ENCODE data around the gene ZNF778. TPM values are rescaled to one million over a fixed set of nuclear protein-coding genes. Genes with fewer than 3 reads are reported as not detected.

The ZNF778 gene
- polyA plus RNA-seq, 4 donors = 4.6 to 6.3 (median 6.1) TPM

DNA sequence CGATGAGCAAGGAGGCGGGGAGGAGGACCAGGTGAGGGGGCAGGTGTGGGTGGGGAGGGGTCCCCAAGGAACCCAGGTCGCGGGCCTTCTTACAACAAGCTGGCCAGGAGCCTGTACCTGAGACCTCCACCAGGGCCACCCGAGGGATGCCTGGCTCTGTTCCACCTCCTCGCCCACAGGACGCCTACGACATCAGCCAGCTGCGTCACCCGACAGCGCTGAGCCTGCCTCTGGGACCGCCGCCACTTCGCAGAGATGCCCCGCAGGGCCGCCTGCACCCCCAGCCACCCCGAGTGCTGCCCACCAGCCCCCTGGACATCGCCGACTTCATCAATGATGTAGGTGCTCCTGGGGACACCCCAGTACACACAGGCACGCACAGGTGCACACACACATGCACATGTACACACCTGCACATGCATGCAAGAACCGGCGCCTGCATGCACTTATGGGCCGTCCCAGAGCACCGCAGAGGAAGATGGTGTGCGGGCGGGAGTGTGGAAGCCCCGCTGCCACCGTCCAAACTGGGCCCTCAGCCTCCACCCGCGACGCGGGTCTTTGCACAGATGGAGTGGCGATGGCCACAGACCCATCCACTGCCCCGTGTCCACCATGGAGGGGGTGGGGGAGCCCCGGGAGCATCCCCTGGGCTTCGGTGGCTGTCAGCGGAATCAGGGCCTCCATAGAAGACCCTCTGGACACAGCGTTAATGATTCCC lies 23.8 kb upstream of the ZNF778 start:
- no peak for DNase-seq (ENCODE audit: low read depth in 4 of 4, low spot score in 2 of 4)

DNA sequence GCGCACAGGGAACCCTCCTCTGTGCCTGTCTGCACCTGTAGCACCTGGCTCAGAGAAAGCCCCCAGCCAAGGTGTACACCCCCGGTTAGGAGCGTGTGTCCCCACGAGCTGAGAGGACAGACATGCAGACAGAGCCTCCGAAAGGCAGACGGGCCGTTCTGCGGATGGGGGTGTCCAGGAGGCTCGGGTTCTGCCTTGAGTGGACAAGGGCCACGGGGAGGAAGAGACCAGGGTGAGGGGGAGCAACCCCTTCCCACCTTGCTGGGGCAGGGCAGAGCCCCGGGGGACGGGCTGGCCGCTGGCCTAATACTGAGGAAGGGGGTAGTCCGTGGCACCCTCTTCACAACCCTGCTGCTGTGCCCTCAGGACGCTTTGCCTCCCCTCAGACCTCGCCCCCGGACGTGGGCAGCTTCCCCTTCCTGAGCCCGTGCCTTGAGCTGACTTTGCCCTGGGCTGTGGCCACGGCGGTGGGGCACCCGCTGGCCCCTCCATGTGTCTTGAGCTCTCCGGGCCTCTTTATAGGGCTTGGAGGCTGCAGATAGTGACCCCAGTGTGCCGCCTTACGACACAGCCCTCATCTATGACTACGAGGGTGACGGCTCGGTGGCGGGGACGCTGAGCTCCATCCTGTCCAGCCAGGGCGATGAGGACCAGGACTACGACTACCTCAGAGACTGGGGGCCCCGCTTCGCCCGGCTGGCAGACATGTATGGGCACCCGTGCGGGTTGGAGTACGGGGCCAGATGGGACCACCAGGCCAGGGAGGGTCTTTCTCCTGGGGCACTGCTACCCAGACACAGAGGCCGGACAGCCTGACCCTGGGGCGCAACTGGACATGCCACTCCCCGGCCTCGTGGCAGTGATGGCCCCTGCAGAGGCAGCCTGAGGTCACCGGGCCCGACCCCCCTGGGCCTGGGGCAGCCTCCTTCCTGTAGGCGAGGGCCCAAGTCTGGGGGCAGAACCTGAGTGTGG lies 22.9 kb upstream of the ZNF778 start:
- DNase-seq (ENCODE audit: low read depth in 4 of 4, low spot score in 2 of 4) = no peak

DNA sequence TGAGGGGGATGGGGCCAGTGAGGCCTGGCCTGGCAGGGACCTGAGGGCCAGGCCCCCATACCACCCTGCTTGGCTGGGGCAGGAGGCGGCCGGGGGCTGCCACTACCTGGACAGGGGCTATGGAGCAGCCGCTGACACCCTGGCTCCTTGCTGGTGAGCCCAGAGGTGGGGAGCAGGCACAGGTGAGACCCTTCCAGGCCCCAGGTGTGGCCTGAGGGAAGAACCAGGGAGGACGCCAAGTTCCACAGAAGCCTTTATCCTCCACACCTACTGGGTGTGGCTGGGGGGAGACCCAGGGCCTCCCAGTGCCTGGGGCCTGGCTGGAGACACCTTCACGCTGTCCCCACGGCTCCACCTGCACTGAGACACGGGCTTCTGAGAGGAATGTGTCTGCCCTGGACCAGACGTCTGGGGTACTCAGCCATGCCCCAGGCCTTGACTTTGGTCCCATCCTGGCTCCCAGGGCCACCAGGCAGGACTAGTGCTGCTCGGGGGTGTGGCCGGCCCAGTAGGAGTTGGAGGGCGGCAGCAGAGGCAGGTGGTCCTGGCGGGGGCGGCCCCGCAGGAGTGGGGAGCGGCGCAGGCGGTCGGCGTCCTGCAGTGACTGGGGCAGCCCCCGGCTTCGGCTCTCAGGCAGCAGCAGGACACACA lies 21.9 kb upstream of the ZNF778 start:
- no peak for DNase-seq (ENCODE audit: low read depth in 4 of 4, low spot score in 2 of 4)

DNA sequence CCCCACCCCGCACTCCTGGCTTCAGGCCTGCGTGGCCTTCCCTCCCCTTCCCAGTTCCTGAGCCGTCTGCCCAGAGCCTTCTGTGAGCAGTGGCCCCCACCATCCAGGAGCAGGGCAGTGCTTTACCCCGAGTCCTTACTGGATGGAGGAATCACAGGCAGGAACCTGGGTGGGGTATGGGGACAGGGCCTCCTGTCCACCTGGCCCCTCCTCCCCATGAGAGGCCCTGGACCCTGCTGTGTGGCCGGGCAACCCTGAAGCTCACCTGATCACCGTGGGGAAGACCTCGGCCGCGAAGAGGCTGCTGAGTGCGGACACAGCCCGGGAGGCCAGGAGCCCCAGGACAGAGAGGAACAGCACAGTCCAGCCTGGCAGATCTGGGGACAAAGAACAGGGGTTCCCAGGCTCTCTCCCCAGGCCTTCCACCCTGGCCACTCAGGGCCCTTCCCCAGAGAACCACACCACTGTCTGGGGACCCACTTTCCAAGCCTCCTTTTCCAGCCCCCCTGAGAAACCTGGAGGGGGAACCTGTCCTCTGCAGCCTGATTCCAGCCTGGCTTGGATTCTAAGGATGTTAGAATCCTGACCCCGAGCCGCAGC lies 20.4 kb upstream of the ZNF778 start:
- no peak for DNase-seq (ENCODE audit: low read depth in 4 of 4, low spot score in 2 of 4)

DNA sequence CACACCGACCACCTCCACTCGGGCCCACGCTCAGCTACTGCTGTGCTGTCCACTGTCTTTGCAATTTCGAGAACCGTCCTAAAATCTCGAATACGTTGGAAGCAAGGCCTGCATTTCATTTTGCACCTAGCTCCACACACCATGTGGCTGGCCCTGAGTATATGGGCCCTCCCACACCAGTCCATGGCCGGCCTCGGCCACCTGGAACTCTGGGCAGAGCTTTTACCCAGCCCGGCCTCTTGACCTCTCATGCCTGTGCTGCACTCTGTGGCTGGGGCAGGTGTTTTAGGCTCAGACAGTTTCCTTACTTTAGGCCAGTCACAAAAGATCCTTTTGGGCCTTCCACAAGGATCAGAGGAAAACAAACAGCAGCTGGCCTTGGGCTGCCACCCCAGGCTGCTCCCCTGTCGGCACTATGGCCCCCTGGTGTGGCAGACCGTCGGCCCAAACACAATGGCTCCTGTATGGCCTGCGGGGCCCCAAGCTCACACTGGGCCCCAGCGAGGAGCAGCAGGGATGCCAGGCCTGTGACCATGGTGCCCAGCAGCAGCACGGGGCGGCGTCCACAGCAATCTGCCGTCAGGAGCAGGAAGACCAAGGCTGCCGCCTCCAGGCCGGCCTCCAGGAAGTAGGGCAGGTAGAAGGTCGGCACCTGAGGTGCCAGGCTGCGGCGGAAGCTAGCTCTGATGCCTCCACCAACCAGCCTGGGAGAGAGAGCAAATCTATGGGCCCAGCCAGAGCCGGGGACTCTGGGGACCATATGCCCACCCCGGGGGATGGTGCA lies 19.7 kb upstream of the ZNF778 start:
- DNase-seq (ENCODE audit: low read depth in 4 of 4, low spot score in 2 of 4) = no peak

DNA sequence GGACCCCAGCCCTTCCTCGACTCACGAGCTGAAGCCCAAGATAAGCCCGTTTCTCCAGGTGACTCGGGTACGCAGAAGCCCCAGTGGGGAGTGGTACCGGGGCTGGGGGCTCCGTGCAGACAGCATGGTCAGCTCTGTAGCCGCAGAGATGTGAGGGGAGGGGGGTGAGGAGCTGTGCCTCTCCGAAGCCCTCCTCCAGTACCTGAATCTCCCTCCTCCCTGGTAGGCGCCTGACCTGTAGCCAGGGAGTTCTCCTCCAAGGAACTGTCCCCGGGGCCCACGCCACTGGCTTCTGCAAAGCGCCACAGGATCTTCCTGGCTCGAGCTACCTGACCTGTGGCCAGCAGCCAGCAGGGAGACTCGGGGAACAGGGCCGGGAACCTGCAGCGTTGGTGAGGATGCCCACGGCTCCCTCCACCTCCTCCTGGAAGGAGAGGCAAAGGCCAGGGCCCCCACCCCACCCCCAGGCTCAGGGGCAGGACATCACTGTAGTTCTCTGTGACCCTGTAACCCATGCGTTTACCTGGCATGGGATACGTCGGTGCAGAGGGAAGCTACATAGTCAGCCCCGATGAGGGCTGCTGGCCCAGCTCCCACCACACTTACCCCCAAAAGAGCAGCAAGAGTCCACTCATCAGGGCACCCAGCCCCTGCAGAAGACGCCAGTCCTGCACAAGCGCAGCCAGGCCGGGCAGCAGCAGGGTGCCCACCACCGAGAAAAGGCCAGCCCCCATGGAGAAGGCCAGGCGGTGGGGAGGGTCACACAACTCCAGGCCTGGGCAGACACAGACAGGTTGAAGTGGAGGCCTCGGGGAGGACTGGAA lies 18.9 kb upstream of the ZNF778 start:
- no peak for DNase-seq (ENCODE audit: low read depth in 4 of 4, low spot score in 2 of 4)

DNA sequence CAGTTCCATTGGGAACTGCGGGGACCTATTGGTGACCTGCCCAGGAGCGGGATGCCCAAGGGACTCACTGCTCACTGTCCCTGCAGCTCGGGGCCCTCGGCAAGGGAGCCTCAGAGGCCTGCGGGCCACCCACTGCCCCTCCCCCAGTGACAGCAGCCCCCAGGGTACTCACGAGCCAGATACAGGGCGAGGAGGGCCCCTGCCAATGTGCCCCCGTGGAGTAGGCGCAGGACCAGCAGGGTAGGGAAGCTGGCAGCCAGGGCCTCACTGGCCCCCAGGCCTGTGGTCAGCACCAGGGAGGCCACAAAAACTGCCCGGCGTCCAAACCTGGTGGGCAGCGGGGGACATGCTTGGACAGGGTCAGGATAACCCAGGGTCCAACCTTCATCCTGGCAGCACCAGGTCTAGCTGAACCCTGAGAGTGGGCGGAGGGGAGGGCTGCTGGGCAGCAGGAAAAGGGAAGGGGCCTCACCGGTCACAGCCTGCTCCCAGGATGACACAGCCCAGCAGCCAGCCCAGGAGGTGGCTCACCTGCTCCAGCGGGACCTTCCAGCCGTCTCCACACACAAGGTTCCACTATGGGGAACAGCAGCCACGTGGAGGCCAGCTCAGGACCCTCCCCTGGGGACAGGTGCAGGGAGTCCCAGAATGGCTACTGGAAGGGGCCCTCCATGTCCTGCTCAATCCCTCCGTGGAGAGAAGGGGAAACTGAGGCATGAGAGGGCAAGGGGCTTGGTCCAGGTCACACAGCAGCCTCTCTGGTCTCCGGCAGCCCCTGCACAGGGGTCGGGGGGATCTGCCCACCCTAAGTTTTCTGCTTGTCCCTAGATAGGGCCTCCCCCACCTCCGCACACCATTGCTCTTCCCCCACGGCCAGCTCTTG lies 18.0 kb upstream of the ZNF778 start:
- no peak for DNase-seq (ENCODE audit: low read depth in 4 of 4, low spot score in 2 of 4)

DNA sequence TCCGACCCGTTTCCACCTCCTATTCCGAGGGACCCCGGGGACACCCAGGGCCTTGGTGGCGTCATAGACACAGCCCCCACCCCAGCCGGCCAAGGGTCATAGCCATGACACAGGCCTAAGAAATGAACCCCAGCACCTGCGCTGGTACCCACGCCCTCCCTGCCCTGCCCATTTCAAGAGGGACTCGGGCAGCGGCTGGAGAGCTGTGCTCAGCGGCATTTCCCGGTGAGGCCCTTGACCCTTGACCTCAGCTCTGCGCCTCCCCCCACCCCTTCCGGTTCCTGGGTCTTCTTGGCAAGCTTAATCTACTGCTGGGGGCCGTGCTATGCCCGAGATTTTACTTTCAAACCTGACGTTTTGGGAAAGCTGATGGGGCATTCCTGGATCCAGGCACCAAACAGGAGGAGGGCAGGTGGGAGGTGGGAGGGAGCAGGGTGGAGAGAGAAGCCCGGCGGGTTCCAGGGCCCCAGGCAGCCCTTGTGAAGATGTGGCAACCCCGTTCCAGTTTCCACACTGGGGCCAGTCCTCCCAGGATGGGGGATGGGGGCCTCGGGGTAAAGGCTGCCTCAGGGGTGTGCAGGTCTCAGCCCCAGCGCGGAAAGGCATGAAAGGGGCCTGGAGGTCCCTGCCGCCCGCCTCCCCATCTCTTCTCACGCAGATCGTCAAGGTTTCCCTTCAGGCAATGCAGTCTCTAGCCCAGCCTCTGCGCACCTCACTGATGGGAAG lies 17.2 kb upstream of the ZNF778 start, which contains the start of gene SLC22A31:
Gene SLC22A31 (minus strand): TSS at position 414 of the 726 bp plus-strand sequence. CDS start 36 bp downstream, at position 378.
- no peak for DNase-seq (ENCODE audit: low read depth in 4 of 4, low spot score in 2 of 4)

DNA sequence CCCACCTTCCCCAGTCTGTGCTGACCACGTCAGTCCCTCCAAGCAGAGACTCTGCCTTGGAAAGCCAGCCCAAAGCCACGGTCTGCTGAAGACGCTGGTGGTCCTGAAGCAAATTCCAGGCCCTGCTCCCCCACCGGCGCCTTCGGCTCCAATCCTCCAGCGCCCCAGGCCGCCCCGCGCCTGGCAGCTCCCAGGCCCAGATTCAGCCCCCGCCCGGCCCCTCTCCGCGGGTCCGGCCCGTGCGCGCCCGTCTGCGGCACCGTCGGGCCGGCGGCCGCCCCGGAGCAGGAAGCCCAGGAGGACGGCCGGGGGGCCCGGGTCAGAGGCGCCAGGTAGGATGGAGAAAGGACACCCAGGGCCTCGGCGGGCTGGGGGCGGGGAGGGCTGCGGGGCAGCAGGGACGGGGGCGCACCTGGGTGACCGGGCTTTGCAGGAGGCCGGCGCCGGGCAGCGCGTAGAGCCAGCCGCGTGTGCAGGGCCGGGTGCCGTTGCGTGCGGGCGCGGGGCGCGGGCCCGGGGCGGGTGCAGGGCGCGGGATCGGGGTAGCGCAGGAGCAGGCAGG lies 16.6 kb upstream of the ZNF778 start:
- no peak for DNase-seq (ENCODE audit: low read depth in 4 of 4, low spot score in 2 of 4)

DNA sequence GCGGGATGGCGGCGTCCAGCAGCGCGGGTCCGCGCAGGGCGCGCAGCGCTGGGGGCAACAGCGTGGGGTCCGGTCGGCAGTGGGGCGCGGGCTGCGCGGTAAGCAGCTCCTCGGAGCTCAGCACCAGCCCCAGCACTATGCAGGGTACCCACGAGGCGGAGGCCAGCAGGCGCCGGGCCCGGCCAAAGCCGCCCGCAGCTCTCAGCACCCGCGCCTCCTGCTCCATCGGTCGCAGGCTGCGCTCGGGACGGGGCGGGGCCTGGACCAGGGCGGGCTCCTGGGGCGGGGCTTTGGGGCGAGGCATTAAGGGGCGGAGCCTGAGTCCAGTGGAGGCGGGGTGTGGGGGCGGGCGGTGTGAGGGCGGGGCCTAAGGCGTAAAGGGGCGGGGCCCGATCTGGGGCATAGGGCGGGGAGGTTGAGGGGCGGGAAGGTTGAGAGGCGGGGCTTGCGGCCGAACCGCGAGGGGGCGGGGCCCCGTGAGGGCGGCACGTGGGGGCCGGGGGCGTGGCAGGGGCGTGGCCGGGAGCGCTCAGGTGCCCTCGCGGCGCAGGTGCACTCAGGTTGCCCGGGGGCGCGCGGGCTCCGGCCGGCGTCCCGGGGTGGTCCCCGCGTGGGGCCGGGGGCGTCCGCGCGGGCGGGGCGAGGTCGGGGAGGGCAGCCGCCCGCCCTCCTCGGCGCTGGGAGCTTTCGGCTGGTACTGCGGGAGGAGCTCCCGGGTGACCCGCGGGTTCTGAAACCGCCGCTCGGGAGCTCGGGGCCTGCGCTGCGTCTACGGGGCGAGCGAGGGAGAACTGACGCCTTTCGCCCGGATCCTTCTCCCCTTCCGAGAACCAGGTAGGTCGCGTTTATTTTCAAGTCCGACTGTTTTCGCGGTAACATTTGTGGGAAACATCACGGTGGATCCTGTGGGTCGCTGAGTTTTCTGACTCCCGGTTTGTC lies 15.8 kb upstream of the ZNF778 start:
- DNase-seq (ENCODE audit: low read depth in 4 of 4, low spot score in 2 of 4) = no peak

DNA sequence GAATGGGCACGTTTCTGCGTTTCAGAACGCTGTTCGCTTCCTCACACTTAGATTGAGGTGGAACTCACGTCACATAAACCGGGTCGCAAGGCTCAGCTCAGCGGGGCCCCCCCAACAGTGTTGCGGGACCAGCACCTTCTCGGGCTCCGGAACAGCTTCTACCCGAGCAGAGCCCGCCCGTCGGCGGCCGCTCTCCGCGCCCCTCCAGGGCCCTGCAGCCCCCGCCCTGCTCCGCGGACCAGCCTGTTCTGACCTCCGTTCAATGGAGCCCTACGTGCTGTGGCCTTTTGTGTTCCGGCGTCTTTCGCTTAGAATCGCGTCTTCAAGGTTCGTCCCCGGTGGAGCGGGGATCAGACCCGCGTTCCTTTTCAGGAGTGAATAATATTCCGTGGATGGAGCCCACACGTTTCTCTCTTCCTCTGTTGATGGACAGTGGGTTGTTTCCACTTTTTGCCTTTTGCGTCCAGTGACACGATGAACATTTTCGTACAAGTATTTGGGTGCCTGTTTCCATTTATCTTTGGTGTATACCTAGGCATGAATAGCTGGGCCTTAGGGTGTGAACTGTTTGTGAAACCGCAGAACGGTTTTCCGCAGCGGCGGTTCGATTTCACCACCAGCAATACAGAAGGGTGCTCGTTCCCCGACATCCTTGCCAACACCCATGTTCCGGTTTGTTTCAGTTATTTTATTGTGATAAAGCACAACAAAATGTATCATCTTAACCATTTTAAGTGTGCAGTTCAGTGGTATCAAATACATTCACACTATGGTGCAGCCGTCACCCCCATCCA lies 14.9 kb upstream of the ZNF778 start:
- DNase-seq (ENCODE audit: low read depth in 4 of 4, low spot score in 2 of 4) = no peak

DNA sequence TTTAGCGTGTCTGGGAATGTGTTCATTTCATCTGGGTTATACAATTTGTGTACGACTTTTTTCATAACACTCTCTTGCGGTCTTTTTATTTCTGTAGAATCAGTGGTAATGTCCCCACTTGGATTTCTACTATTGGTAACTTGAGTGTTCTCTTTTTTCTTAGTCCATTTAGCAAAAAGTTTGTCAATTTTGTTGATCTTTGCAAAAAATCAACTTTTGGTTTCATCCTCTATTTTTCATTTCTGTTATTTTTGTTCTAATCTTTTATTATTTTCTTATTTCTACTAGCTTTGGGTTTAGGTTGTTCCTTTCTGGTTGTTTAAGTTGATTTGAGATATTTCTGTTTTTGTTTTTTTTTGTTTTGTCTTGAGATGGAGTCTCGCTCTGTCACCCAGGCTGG lies 9.5 kb upstream of the ZNF778 start:
- DNase-seq (ENCODE audit: low read depth in 4 of 4, low spot score in 2 of 4) = no peak

DNA sequence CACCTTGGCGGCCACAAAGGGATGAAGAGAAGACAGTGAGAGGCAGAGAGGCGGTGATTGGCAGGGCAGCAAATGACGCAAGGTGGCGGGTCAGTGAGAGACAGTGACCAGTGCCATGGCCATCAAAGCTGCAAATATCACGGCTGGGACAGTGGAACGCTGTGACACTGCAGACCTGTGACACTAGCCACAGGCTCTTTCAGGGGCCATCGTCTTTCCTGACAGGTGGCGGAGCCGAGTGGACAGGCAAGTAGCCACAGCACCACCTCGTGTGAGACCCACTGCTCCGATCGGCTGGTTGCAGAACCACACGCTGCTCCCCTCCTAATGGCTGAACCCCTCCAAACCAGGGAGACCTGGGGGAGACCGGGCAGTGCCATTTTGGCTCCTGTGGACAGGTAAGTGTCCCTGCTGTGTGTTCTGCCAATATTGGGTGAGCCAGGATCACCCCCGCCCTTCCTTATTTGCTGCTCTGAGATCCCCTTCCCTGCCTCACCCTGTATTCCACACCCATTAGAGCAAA lies 7.9 kb upstream of the ZNF778 start:
- DNase-seq (ENCODE audit: low read depth in 4 of 4, low spot score in 2 of 4) = no peak

DNA sequence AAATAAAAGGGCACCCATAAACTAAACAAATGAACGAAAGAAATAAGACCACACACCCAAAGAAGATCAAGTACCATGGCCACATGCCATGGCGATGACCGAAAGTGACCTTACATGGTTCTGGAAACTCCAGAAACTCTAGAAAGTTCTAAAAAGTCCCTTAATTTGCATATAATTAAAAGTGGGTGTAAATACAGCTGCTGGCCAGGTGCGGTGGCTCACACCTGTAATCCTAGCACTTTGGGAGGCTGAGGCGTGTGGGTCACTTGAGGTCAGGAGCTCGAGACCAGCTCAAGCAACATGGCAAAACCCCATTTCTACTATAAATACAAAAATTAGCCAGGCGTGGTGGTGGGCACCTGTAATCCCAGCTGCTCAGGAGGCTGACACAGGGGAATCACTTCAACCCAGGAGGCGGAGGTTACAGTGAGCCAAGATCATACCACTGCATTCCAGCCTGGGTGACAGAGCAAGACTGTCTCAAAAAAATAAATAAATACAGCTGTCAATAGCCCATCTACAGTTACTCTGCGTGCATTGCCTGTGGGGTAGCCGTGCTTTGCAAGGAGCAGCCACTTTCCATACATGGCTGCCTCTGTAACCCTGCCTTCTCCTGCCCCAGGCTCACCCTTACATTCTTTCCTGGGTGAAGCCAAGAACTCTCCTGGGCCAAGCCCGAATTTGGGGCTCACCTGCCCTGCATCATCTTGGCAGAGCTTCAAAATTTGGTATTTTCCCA lies 7.2 kb upstream of the ZNF778 start:
- DNase-seq (ENCODE audit: low read depth in 4 of 4, low spot score in 2 of 4) = no peak

Measured in left renal cortex interstitium (tissue), 4 donors.